HAP-1 (cell line): Measurements from ENCODE around the gene HIGD1A.

Source experiments
- DNase-seq, 2 experiments: peaks; one replicate each; pipeline ENCODE4 v3.0.0-alpha.2; 2016 to 2020; ENCODE audit warnings: low spot score in 2 of 2
- H3K27me3 ChIP-seq: fragments of 250-450 bp; sonication (Bioruptor Pico); 2 replicates; pipeline ENCODE4 v1.5.1; 2020; ENCODE audit warnings: low read depth, mild to moderate bottlenecking, moderate library complexity
- H3K36me3 ChIP-seq: fragments of 250-450 bp; sonication (Bioruptor Pico); replicated peaks from 2 replicates; pipeline ENCODE4 v1.5.1; 2020; ENCODE audit warnings: mild to moderate bottlenecking
- H3K4me1 ChIP-seq: fragments of 250-450 bp; sonication (Bioruptor Pico); 2 replicates; pipeline ENCODE4 v1.5.1; 2020; ENCODE audit warnings: mild to moderate bottlenecking
- H3K4me3 ChIP-seq: fragments of 250-450 bp; sonication (Bioruptor Pico); 2 replicates; pipeline ENCODE4 v1.5.1; 2020; ENCODE audit warnings: mild to moderate bottlenecking, moderate library complexity
- H3K9me3 ChIP-seq: fragments of 250-450 bp; sonication (Bioruptor Pico); 2 replicates; pipeline ENCODE4 v1.5.1; 2020; ENCODE audit warnings: mild to moderate bottlenecking, moderate library complexity
- in situ Hi-C: fragments of 300-500 bp; cut with MboI; formaldehyde crosslinking; loops from 3 replicates; pipeline ENCODE4 v1.14.3; 2020; ENCODE audit warnings: low sequenced_read_pairs, inconsistent platforms, mixed read lengths

Gene HIGD1A

DNA sequence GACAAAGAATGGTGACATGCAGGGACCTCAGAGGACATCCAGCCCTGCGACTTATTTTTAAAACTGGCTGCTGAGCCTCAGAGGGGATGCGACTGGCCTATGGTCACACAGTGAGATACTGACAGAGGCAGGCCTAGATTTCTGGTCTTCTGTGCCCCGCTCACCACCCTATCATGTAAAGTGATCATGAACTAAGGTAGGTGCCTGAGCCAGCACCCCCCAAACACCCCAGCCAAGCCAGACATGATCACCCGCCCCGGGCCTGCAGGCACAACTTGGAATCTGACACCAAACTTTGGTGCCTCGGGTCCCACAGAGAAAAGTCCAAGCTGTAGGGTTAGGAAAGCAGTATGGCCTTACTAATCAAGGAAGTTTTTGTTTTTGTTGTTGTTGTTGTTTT lies 67.8 kb downstream of the HIGD1A start:
- H3K4me3 ChIP-seq: no peak overlapping the region
- in situ Hi-C loops: no loop called here
- H3K4me1 ChIP-seq: no peaks in the 10 kb centered on the region
- no peaks in the 10 kb centered on the region; the same call in 1 of the 2 replicates for H3K9me3 ChIP-seq
- H3K27me3 ChIP-seq: no peaks in the 10 kb centered on the region
- H3K36me3 ChIP-seq: no peaks in the 10 kb centered on the region
- DNase-seq: no peak

DNA sequence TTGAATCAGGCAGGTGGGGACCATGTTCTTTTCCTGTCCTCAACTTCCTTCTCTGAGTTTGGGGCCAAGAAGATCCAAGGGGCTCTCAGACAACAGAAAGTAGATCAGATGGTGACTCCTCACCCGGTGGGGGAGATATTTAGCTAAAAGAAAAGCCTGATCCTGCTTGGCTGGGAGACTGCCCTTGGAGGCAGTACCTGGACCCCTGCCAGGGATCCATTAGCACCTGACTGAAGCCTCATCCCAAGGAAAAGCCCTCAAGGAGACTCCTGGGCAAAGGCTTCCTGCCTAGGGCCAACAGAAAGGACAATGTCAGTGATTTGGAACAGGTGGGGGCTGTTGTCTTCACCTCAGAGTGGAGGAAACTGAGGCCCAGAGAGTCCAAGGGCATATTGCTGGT lies 68.2 kb downstream of the HIGD1A start:
- Histone ChIP-seq H3K4me3 (no peak overlapping the region), H3K4me1 (no peaks in the 10 kb centered on the region), H3K27me3 (no peaks in the 10 kb centered on the region), H3K36me3 (no peaks in the 10 kb centered on the region), H3K9me3 (no peaks in the 10 kb centered on the region; the same call in 1 of the 2 replicates)
- DNase-seq: no peak
- in situ Hi-C loops: no loop called here

GRCh38 chr3:42735615-42736014 lies 68.7 kb downstream of the HIGD1A start:
- Histone ChIP-seq H3K4me1 (no peaks in the 10 kb centered on the region), H3K4me3 (no peak overlapping the region), H3K27me3 (no peaks in the 10 kb centered on the region), H3K36me3 (no peaks in the 10 kb centered on the region), H3K9me3 (no peaks in the 10 kb centered on the region; the same call in 1 of the 2 replicates)
- in situ Hi-C loops: no loop called here
- DNase-seq: no peak

DNA sequence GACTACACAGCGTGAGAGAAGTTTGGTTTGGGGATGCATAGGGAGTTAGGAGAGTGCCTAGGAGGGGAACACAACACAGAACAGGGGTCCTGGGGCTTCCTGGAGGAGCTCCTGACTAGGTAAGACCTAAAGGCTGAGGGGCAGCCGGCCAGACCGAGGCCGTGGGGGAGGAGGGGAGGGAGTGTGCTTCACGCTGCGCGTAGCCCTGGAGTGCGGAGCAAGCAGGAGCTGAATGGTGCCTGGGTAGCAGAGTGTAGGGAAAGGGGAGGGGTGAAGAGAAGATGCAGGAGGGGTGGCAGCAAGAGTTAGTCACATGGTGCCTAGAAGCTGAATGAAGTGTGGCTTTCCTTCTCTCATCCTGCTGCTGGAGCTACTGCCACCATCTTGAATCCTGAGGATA lies 69.3 kb downstream of the HIGD1A start:
- Histone ChIP-seq H3K27me3 (no peaks in the 10 kb centered on the region), H3K9me3 (no peaks in the 10 kb centered on the region; the same call in 1 of the 2 replicates), H3K4me3 (no peak overlapping the region), H3K4me1 (no peaks in the 10 kb centered on the region), H3K36me3 (no peaks in the 10 kb centered on the region)
- no peak for DNase-seq
- in situ Hi-C loops: no loop called here

GRCh38 chr3:42734263-42734860 lies 69.9 kb downstream of the HIGD1A start:
- DNase-seq: no peak
- Histone ChIP-seq H3K4me1 (no peaks in the 10 kb centered on the region), H3K36me3 (no peaks in the 10 kb centered on the region), H3K27me3 (no peaks in the 10 kb centered on the region), H3K4me3 (no peak overlapping the region), H3K9me3 (no peaks in the 10 kb centered on the region; the same call in 1 of the 2 replicates)
- in situ Hi-C loops: no loop called here

DNA sequence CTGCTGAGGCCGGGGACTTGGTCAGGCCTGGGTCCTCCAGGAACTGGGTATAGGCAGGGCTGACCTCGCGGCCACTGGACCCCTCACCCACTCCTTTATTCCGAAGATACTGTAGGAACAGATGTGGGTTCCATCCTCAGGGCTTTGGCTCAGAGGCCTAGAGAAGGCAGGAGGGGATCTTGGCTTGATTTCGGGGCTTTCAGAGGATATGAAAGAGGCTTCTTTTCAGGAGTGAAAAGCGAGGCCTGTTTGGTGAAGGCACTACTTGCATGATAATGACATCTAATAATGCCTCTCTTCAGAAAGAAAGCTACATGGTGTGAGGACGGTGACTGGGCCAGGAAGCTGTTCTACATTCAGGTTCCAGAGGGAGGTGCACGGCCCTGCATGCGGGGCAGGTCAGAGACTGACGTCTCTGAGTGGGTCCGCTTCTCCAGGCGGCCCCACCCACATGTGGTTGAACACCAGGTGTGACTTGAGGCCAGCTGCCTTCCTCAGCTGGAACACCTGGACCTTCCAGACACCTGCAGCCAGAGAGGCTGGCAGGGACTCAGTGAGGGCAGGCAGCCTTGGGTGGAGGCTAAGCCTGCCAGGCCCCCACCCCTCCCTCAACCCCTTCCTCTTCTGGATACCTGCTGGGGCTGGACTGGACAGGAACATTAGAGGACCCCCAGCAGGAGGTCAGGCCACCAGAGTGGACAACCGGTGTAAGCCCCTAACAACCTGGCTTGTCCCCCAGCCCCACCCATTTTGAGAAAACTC lies 70.6 kb downstream of the HIGD1A start:
- DNase-seq: no peak
- in situ Hi-C loops: no loop called here
- Histone ChIP-seq H3K4me3 (no peak overlapping the region), H3K4me1 (no peaks in the 10 kb centered on the region), H3K9me3 (no peaks in the 10 kb centered on the region; the same call in 1 of the 2 replicates), H3K36me3 (no peaks in the 10 kb centered on the region), H3K27me3 (no peaks in the 10 kb centered on the region)
